ENCODE data around the gene NCAM1. TPM values are rescaled to one million over a fixed set of nuclear protein-coding genes. Genes with fewer than 3 reads are reported as not detected.

NCAM1 gene
- total RNA-seq, 1 experiment from 2014 or later = not detected

DNA sequence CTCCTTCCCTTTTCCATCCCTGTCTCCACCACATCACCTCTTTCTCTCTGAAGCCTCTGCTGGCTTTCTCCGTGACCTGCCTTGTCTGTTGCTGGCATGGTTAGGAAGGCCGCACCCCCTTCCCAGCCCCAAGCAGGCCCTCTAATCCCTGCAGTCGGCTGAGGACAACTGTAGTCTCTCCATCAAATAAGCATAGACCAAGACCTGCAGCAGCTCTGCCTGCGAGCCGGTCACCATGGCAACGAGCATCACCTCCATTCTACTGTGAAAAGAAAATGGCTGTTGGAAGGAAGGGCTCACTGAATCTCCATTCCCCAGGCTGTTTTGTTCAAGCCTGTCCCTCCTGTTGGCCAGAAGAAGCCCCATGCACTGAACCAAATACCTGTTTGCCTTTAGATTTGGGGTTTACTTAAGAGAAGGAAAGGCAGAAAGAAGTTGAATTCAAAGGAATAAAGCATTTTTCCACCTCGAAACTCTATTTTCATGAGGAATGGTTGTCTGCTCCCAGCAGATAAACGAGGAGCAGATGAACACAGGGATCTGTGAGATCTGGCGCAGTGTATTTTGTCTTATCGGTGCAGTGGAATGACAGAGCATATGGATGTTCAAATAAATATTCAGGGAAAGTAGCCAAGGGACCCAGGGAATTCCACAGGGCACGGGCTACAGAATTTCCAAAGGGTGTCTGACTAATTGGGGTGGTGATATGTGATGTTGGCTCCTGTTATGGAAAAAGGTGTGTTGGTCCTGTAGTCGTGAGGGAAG lies 240.0 kb downstream of the NCAM1 start:
- Histone ChIP-seq H3K36me3 (ENCODE audit: low read depth, low read length) (no peaks in the 10 kb centered on the region), H3K9me3 (ENCODE audit: low read length) (no peaks in the 10 kb centered on the region), H4K20me1 (ENCODE audit: low read length) (no peaks in the 10 kb centered on the region), H3K79me2 (ENCODE audit: low read length) (no peaks in the 10 kb centered on the region), H3K27me3 (ENCODE audit: low read length) (peaks cover 5% of the 10 kb centered on the region; the same call in 1 of the 2 replicates), H3K4me2 (ENCODE audit: low read length) (no peak overlapping the region), H3K9me2 (replicated peaks; ENCODE audit: low read length) (no peaks in the 10 kb centered on the region), H3K27ac (ENCODE audit: low read length) (no peak overlapping the region), H2AFZ (ENCODE audit: low read length) (no peak overlapping the region), H3F3A (ENCODE audit: low read length, unreplicated experiment) (no peaks in the 10 kb centered on the region), H3K9ac (ENCODE audit: low read length) (no peak overlapping the region), H3K4me1 (ENCODE audit: insufficient read depth, low read length) (peaks cover 27% of the 10 kb centered on the region), H3K4me3 (ENCODE audit: low read length) (no peak overlapping the region)
- ChIA-PET POLR2A (ENCODE audit: unreplicated experiment) (no interaction called here), CTCF (no interaction called here)
- TF ChIP-seq EZH2 (IDR thresholded peaks at IDR 0.05; ENCODE audit: low read length, unreplicated experiment) (no peak), EZH2phosphoT487 (IDR thresholded peaks at IDR 0.05; ENCODE audit: borderline replicate concordance, low read length) (no peak)
- TF ChIP-seq, protein P1, sequence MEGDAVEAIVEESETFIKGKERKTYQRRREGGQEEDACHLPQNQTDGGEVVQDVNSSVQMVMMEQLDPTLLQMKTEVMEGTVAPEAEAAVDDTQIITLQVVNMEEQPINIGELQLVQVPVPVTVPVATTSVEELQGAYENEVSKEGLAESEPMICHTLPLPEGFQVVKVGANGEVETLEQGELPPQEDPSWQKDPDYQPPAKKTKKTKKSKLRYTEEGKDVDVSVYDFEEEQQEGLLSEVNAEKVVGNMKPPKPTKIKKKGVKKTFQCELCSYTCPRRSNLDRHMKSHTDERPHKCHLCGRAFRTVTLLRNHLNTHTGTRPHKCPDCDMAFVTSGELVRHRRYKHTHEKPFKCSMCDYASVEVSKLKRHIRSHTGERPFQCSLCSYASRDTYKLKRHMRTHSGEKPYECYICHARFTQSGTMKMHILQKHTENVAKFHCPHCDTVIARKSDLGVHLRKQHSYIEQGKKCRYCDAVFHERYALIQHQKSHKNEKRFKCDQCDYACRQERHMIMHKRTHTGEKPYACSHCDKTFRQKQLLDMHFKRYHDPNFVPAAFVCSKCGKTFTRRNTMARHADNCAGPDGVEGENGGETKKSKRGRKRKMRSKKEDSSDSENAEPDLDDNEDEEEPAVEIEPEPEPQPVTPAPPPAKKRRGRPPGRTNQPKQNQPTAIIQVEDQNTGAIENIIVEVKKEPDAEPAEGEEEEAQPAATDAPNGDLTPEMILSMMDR (conservative IDR thresholded peaks at IDR 0.05; ENCODE audit: low read depth, low read length) = no peak
- intact Hi-C loops (cut with micrococcal nuclease) = no loop called here
- ATAC-seq (no peak), DNase-seq (no peak)
- no TSS peak for BruUV-seq (replicated peaks)

DNA sequence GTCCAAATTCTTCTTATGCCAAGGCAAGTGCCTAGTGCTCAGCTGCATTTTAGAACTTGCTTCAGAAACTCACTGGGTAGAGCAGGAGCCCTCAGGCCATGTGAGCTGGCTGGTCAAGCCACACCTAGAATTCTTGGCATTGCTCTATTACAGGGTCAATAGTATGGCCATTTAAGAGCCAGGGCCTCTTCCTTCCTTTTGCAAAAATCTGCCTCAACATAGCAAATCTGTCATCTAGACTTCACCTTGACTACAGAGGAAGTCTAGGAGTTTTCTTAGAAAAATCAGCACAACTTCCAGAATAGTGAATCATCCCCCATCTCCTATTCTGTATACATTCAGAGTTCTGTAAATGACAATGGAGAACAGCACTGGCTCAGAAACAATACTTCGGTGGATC lies 241.2 kb downstream of the NCAM1 start:
- peak; percentile 48 for ATAC-seq
- Histone ChIP-seq H3K9me2 (replicated peaks; ENCODE audit: low read length) (no peaks in the 10 kb centered on the region), H3K79me2 (ENCODE audit: low read length) (no peaks in the 10 kb centered on the region), H4K20me1 (ENCODE audit: low read length) (no peaks in the 10 kb centered on the region), H3K4me1 (ENCODE audit: insufficient read depth, low read length) (peaks cover 27% of the 10 kb centered on the region), H3K27ac (ENCODE audit: low read length) (peak overlapping the region; percentile 52), H3K4me3 (ENCODE audit: low read length) (no peak overlapping the region), H3K9me3 (ENCODE audit: low read length) (no peaks in the 10 kb centered on the region), H3K4me2 (ENCODE audit: low read length) (peak overlapping the region; percentile 14; the same call in 1 of the 2 replicates), H3K27me3 (ENCODE audit: low read length) (no peaks in the 10 kb centered on the region), H2AFZ (ENCODE audit: low read length) (no peak overlapping the region), H3K36me3 (ENCODE audit: low read depth, low read length) (no peaks in the 10 kb centered on the region), H3K9ac (ENCODE audit: low read length) (no peak overlapping the region), H3F3A (ENCODE audit: low read length, unreplicated experiment) (no peaks in the 10 kb centered on the region)
- ChIA-PET CTCF (interaction anchor here (0.7 kb wide), 1 partner anchor 84 kb away, joined by 3 read pairs; no protein-coding TSS in a partner anchor), POLR2A (ENCODE audit: unreplicated experiment) (no interaction called here)
- TF ChIP-seq EZH2 (IDR thresholded peaks at IDR 0.05; ENCODE audit: low read length, unreplicated experiment) = no peak
- TF ChIP-seq, protein P1 (conservative IDR thresholded peaks at IDR 0.05; ENCODE audit: low read depth, low read length) = no peak
- TF ChIP-seq EZH2phosphoT487 (IDR thresholded peaks at IDR 0.05; ENCODE audit: borderline replicate concordance, low read length) = no peak
- intact Hi-C loops (cut with micrococcal nuclease) = no loop called here
- DNase-seq = peak; percentile 85
- no TSS peak for BruUV-seq (replicated peaks)

DNA sequence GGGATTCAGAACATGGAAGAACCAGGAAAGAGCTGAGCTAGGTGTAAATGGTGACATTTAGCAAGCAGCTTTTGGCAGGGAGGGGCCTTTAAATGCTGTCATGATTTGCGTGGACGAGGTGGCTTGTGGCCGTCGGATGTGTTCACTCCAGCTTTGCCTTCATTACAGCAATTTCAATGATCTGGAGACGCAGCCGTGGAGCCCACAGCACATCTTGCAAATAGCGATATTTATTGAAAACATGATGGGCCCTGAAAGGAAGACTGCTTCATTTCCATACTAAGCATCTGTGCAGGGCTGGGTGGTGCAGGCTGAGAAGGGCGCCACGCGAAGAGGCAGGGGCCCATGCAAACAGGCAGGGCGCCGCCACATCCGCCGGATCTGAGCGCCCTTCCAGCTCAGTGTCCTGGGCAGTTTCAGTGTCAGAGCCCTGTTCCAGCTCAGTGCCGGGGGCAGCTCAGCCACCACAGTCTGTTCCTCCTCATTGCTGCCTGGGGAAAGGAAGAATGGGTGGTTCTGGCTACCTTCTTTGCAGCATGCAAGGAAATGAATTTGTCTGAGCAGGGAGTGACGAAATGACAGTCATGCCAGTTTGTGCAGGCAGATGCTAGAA lies 242.0 kb downstream of the NCAM1 start:
- intact Hi-C loops (cut with micrococcal nuclease) = no loop called here
- H3K4me1 ChIP-seq (ENCODE audit: insufficient read depth, low read length) = peaks cover 27% of the 10 kb centered on the region
- ATAC-seq = no peak
- no peak overlapping the region for H3K9ac ChIP-seq (ENCODE audit: low read length)
- peak overlapping the region; percentile 14; the same call in 1 of the 2 replicates for H3K4me2 ChIP-seq (ENCODE audit: low read length)
- H3F3A ChIP-seq (ENCODE audit: low read length, unreplicated experiment) = no peaks in the 10 kb centered on the region
- no peak overlapping the region for H3K4me3 ChIP-seq (ENCODE audit: low read length)
- H3K36me3 ChIP-seq (ENCODE audit: low read depth, low read length) = no peaks in the 10 kb centered on the region
- no peak for TF ChIP-seq EZH2phosphoT487 (IDR thresholded peaks at IDR 0.05; ENCODE audit: borderline replicate concordance, low read length)
- TF ChIP-seq, protein P1 (conservative IDR thresholded peaks at IDR 0.05; ENCODE audit: low read depth, low read length) = no peak
- H3K79me2 ChIP-seq (ENCODE audit: low read length) = no peaks in the 10 kb centered on the region
- H2AFZ ChIP-seq (ENCODE audit: low read length) = no peak overlapping the region
- BruUV-seq (replicated peaks) = no TSS peak
- no peaks in the 10 kb centered on the region for H3K9me2 ChIP-seq (replicated peaks; ENCODE audit: low read length)
- no peaks in the 10 kb centered on the region for H3K27me3 ChIP-seq (ENCODE audit: low read length)
- DNase-seq = no peak
- H3K27ac ChIP-seq (ENCODE audit: low read length) = peak overlapping the region; percentile 52
- no peaks in the 10 kb centered on the region for H3K9me3 ChIP-seq (ENCODE audit: low read length)
- CTCF ChIA-PET = no interaction called here
- no peaks in the 10 kb centered on the region for H4K20me1 ChIP-seq (ENCODE audit: low read length)
- POLR2A ChIA-PET (ENCODE audit: unreplicated experiment) = no interaction called here

All from PC-3 (cell line).